GM12878 (cell line): ENCODE measurements around the gene ABCF3. TPM values are rescaled to one million over a fixed set of nuclear protein-coding genes. Genes with fewer than 3 reads are reported as not detected.

Experiments
- ATAC-seq: fragments of 200-7000 bp; cut with Tn5 transposase; 3 replicates; pipeline ENCODE4 v1.9.1; 2020; ENCODE audit warnings: mild to moderate bottlenecking, moderate library complexity
- BruUV-seq: library from RNA; stranded (reverse); fragments of 400-500 nt; replicated peaks from 2 replicates; lab custom pipeline; 2021; lab: Mats Ljungman, UMichigan
- CTCF ChIA-PET: fragments of 300-600 bp; sonication (Branson Sonifier 250); formaldehyde crosslinking; extraction: SDS; loops from one replicate; lab custom pipeline; 2021; ENCODE audit warnings: inconsistent platforms; lab: Yijun Ruan, JAX
- POLR2A ChIA-PET: fragments of 350-600 bp; formaldehyde crosslinking; extraction: SDS; loops from one replicate; lab custom pipeline; 2021; ENCODE audit warnings: inconsistent platforms; lab: Charles Lee
- RAD21 ChIA-PET: fragments of 300-600 bp; sonication (Branson Sonifier 250); formaldehyde crosslinking; loops from one replicate; lab custom pipeline; 2023; ENCODE audit warnings: antibody characterized with exemption; ENCODE audit not compliant: unreplicated experiment; lab: Charles Lee
- SMC1A ChIA-PET: fragments of 300-600 bp; sonication (Branson Sonifier 250); formaldehyde crosslinking; loops from one replicate; lab custom pipeline; 2023; ENCODE audit not compliant: unreplicated experiment, uncharacterized antibody; lab: Charles Lee
- DNase-seq: peaks from one replicate; pipeline ENCODE4 v3.0.0-alpha.2; 2011; ENCODE audit warnings: low read depth, low spot score
- FAIRE-seq: peaks from 3 replicates; lab custom pipeline; 2011; peaks lifted over from hg19 to GRCh38; lab: Jason Lieb, UNC
- H2AFZ ChIP-seq: 2 replicates; pipeline ENCODE4 v1.6.0; 2011; ENCODE audit warnings: low read depth, low read length, control low read depth; ENCODE audit not compliant: control insufficient read depth
- H3K27ac ChIP-seq: 2 replicates; pipeline ENCODE4 v1.5.1; 2011; ENCODE audit warnings: control low read depth; ENCODE audit not compliant: control insufficient read depth, insufficient read depth
- H3K27me3 ChIP-seq, 2 experiments: replicated peaks in 1 of 2; 2 replicates each; pipeline versions ENCODE4 v1.6.0 to v1.6.1; 2011; ENCODE audit warnings: low read length in 1 of 2; ENCODE audit not compliant: control insufficient read depth in 2 of 2, insufficient read depth in 2 of 2
- H3K36me3 ChIP-seq, 2 experiments: 2 replicates each; pipeline ENCODE4 v1.5.1; 2011; ENCODE audit warnings: low read length in 1 of 2; ENCODE audit not compliant: control insufficient read depth in 2 of 2, insufficient read depth in 2 of 2
- H3K4me1 ChIP-seq: 2 replicates; pipeline ENCODE4 v1.6.1; 2011; ENCODE audit warnings: mild to moderate bottlenecking, low read length, moderate library complexity, mixed read lengths; ENCODE audit not compliant: control insufficient read depth, insufficient read depth
- H3K4me2 ChIP-seq: 2 replicates; pipeline ENCODE4 v1.6.0; 2011; ENCODE audit warnings: control low read depth; ENCODE audit not compliant: control insufficient read depth, insufficient read depth
- H3K4me3 ChIP-seq: fragments of 200-600 bp; sonication (generic); 2 replicates; pipeline ENCODE4 v1.5.1; 2016
- H3K79me2 ChIP-seq: 2 replicates; pipeline ENCODE4 v1.6.0; 2011; ENCODE audit warnings: low read length; ENCODE audit not compliant: control insufficient read depth, insufficient read depth
- H3K9ac ChIP-seq: 2 replicates; pipeline ENCODE4 v1.8.0; 2011; ENCODE audit warnings: low read length, control low read depth, mixed read lengths; ENCODE audit not compliant: control insufficient read depth, insufficient read depth
- H3K9me3 ChIP-seq: replicated peaks from 3 replicates; pipeline ENCODE4 v1.5.1; 2011; ENCODE audit warnings: mild to moderate bottlenecking, low read length; ENCODE audit not compliant: control insufficient read depth, insufficient read depth
- H4K20me1 ChIP-seq: 2 replicates; pipeline ENCODE4 v1.6.0; 2011; ENCODE audit not compliant: control insufficient read depth, insufficient read depth
- CEBPB ChIP-seq, 2 experiments: fragments of 150-350 bp in 1 of 2; IDR thresholded peaks; 2 replicates each; pipeline ENCODE4 v1.6.1; 2012 to 2014; ENCODE audit warnings: low read depth in 2 of 2, low read length in 2 of 2, borderline replicate concordance in 1 of 2, inconsistent platforms in 1 of 2
- DPF2 ChIP-seq: fragments of 450-650 bp; IDR thresholded peaks from 2 replicates; pipeline ENCODE4 v1.6.1; 2017; ENCODE audit warnings: mild to moderate bottlenecking
- E2F4 ChIP-seq: IDR thresholded peaks from 2 replicates; pipeline ENCODE4 v1.6.1; 2012; ENCODE audit warnings: low read depth, low read length, improper control_type of control experiment
- EED ChIP-seq: sonication (generic); IDR thresholded peaks from 2 replicates; pipeline ENCODE4 v1.6.1; 2016; ENCODE audit warnings: antibody characterized with exemption, low read depth
- ETV6 ChIP-seq, 2 experiments: fragments of 450-650 bp in 1 of 2; IDR thresholded peaks in 1 of 2; conservative IDR thresholded peaks in 1 of 2; 2 replicates each; pipeline ENCODE4 v1.6.1; 2014; ENCODE audit warnings: antibody characterized with exemption in 1 of 2, borderline replicate concordance in 1 of 2, low read depth in 1 of 2, mild to moderate bottlenecking in 1 of 2, moderate library complexity in 1 of 2
- EZH2 ChIP-seq: IDR thresholded peaks from 2 replicates; pipeline ENCODE4 v1.6.1; 2012; ENCODE audit warnings: low read depth, mild to moderate bottlenecking, control low read depth, inconsistent platforms, low read length, borderline replicate concordance; ENCODE audit not compliant: control insufficient read depth
- IKZF1 ChIP-seq: fragments of 450-650 bp; conservative IDR thresholded peaks from 2 replicates; pipeline ENCODE4 v1.6.1; 2017; ENCODE audit warnings: antibody characterized with exemption, mild to moderate bottlenecking
- JUNB ChIP-seq: IDR thresholded peaks from 2 replicates; pipeline ENCODE4 v1.6.1; 2016; ENCODE audit warnings: antibody characterized with exemption, mild to moderate bottlenecking
- LARP7 ChIP-seq: fragments of 450-650 bp; IDR thresholded peaks from 2 replicates; pipeline ENCODE4 v1.6.1; 2017; ENCODE audit warnings: mild to moderate bottlenecking
- NFYB ChIP-seq: IDR thresholded peaks from 2 replicates; pipeline ENCODE4 v1.6.1; 2011; ENCODE audit warnings: low read depth, mild to moderate bottlenecking, low read length, improper control_type of control experiment, moderate library complexity; ENCODE audit not compliant: insufficient read depth
- POLR2AphosphoS2 ChIP-seq: IDR thresholded peaks from 2 replicates; pipeline ENCODE4 v1.6.1; 2011; ENCODE audit warnings: low read depth, mild to moderate bottlenecking, low read length, improper control_type of control experiment, moderate library complexity
- RAD21 ChIP-seq: IDR thresholded peaks from 2 replicates; pipeline ENCODE4 v1.6.1; 2011; ENCODE audit warnings: mild to moderate bottlenecking, low read depth, low read length, moderate library complexity; ENCODE audit not compliant: insufficient read depth
- RFX5 ChIP-seq: IDR thresholded peaks from 2 replicates; pipeline ENCODE4 v1.6.1; 2011; ENCODE audit warnings: low read depth, low read length, improper control_type of control experiment
- RUNX3 ChIP-seq: IDR thresholded peaks from 2 replicates; pipeline ENCODE4 v1.6.1; 2012; ENCODE audit warnings: low read length, inconsistent platforms
- SREBF2 ChIP-seq: IDR thresholded peaks from 2 replicates; pipeline ENCODE4 v1.6.1; 2012; ENCODE audit warnings: mild to moderate bottlenecking, low read length
- WGBS: methylation state at CpG from one replicate; pipeline ENCODE4 v1.1.6; 2016; ENCODE audit warnings: low lambda C conversion rate; ENCODE audit not compliant: insufficient replicate concordance, insufficient coverage; ENCODE audit errors: missing lambda C conversion rate; 5-methylcytosine and 5-hydroxymethylcytosine counted together
- in situ Hi-C: fragments of 300-500 bp; cut with MboI; formaldehyde crosslinking; loops from 9 replicates; pipeline ENCODE4 v1.14.3; 2018; ENCODE audit warnings: mixed read lengths
- intact Hi-C: fragments of 100-400 bp; cut with micrococcal nuclease; formaldehyde crosslinking; loops from one replicate; pipeline ENCODE4 v1.14.2; 2022; ENCODE audit not compliant: unreplicated experiment
- polyA plus RNA-seq, 11 experiments: library from polyadenylated mRNA; depleted of rRNA in 4 of 11; unstranded in 6 of 11; stranded (reverse) in 5 of 11; fragments of >200 nt; fragmentation: Nextera tagmentation in 4 of 11; fragmentation: Illumina TruSeq in 1 of 11; extraction: Ambion mirVana in 4 of 11; extraction: Trizol in 1 of 11; gene quantifications; 1 replicate in 1 of 11; 2 replicates in 10 of 11; pipeline versions ENCODE4 v1.2.1 to v1.2.3, GENCODE V29; 2011 to 2016; ENCODE audit warnings: inconsistent platforms in 2 of 11, missing spikeins in 2 of 11, low read depth in 1 of 11
- total RNA-seq, 4 experiments: library from RNA; depleted of rRNA in 3 of 4; stranded (reverse); fragments of >200 nt in 3 of 4; fragmentation: Illumina TruSeq in 1 of 4; extraction: Trizol in 1 of 4; gene quantifications; 2 replicates each; pipeline versions ENCODE4 v1.2.1 to v1.2.3, GENCODE V29; 2013 to 2021
- TF ChIP-seq, protein P1 (sequence below): IDR thresholded peaks from 2 replicates; pipeline ENCODE4 v1.6.1; 2011; ENCODE audit warnings: low read depth, low read length, improper control_type of control experiment, borderline replicate concordance
- TF ChIP-seq, protein P2 (sequence below): IDR thresholded peaks from 2 replicates; pipeline ENCODE4 v1.6.1; 2012; ENCODE audit warnings: low read depth, low read length, improper control_type of control experiment

ABCF3 gene
- total and polyA plus RNA-seq, 10 of the 15 experiments (the other 5 are each of a cell fraction or from before 2014, with no cell fraction given) = 6.1 to 71.3 (median 46.9) TPM

GRCh38 chr3:184188080-184188479, 2.1 kb downstream of the ABCF3 start (continued):
- no peak for TF ChIP-seq EZH2
- no peak for TF ChIP-seq SREBF2
- TF ChIP-seq POLR2AphosphoS2 = no peak
- TF ChIP-seq, all 136 proteins: peak for 0

- CTCF ChIA-PET = no interaction called here
Measured at GRCh38 chr3:184189421-184189820, 3.4 kb downstream of the ABCF3 start.

DNA sequence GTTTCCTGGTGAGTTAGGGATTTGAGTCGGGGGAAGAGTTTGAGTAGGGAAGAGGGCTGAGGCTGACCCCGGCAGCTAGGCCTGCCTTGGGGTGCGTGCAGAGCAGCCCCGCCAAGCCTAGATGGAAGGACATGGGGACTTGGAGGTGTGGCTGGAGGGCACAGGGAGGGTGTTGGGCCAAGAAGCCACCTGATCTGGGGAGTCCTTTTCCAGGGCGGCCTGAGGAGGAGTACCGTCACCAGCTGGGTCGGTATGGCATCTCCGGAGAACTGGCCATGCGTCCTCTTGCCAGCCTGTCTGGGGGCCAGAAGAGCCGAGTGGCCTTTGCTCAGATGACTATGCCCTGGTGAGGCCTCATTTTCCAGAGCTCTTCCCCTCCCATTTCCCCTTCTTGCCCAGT, 6.9 kb downstream of the ABCF3 start:
- ChIA-PET CTCF (no interaction called here), SMC1A (no interaction called here), RAD21 (no interaction called here), POLR2A (no interaction called here)
- Histone ChIP-seq H2AFZ (no peak overlapping the region), H3K9me3 (no peaks in the 10 kb centered on the region), H3K4me1 (0 out of 2 replicates have a peak, but pooled peaks cover 4% of the 10 kb centered on the region), H3K9ac (no peak overlapping the region), H3K4me3 (no peak overlapping the region), H3K27ac (no peak overlapping the region), H3K4me2 (no peak overlapping the region), H3K36me3 (peaks cover 15 to 29% of the 10 kb centered on the region in 2 experiments; a peak in 3 of 4 replicates), H4K20me1 (peaks cover 3% of the 10 kb centered on the region; the same call in 1 of the 2 replicates), H3K79me2 (peaks cover 9% of the 10 kb centered on the region), H3K27me3 (no peaks in the 10 kb centered on the region)
- DNase-seq (no peak), FAIRE-seq (no peak), ATAC-seq (no peak)
- in situ Hi-C loops = no loop called here
- no TSS peak for BruUV-seq
- intact Hi-C loops = no loop called here
- WGBS = 98% methylated on average over 10 of the region's 10 CpGs
- no peak for TF ChIP-seq CEBPB (IDR thresholded peaks at IDR 0.05; ENCODE audit: borderline replicate concordance in 1 of 2, low read depth in 2 of 2, low read length in 2 of 2)
- no peak for TF ChIP-seq IKZF1
- TF ChIP-seq LARP7 = no peak
- TF ChIP-seq RFX5 = no peak
- TF ChIP-seq RAD21 = no peak
- TF ChIP-seq E2F4 = no peak
- TF ChIP-seq, protein P1, sequence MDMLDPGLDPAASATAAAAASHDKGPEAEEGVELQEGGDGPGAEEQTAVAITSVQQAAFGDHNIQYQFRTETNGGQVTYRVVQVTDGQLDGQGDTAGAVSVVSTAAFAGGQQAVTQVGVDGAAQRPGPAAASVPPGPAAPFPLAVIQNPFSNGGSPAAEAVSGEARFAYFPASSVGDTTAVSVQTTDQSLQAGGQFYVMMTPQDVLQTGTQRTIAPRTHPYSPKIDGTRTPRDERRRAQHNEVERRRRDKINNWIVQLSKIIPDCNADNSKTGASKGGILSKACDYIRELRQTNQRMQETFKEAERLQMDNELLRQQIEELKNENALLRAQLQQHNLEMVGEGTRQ = no peak
- TF ChIP-seq NFYB = no peak
- TF ChIP-seq JUNB = no peak
- no peak for TF ChIP-seq DPF2
- TF ChIP-seq, protein P2, sequence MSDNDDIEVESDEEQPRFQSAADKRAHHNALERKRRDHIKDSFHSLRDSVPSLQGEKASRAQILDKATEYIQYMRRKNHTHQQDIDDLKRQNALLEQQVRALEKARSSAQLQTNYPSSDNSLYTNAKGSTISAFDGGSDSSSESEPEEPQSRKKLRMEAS = no peak
- TF ChIP-seq POLR2AphosphoS2 = no peak

More at GRCh38 chr3:184189421-184189820, 3.4 kb downstream of the ABCF3 start:
- H3K4me3 ChIP-seq = no peak overlapping the region
- DNase-seq (no peak), ATAC-seq (no peak), FAIRE-seq (no peak)
- H3K36me3 ChIP-seq = peaks cover 10 to 22% of the 10 kb centered on the region in 2 experiments; a peak in 3 of 4 replicates
- ChIA-PET RAD21 (no interaction called here), POLR2A (no interaction called here), SMC1A (no interaction called here)
- H4K20me1 ChIP-seq = peaks cover 3% of the 10 kb centered on the region; the same call in 1 of the 2 replicates
- H3K9me3 ChIP-seq = no peaks in the 10 kb centered on the region
- intact Hi-C loops (no loop called here), in situ Hi-C loops (no loop called here)
- peaks cover 27% of the 10 kb centered on the region for H3K79me2 ChIP-seq
- WGBS = 96% methylated on average over 13 of the region's 13 CpGs
- no TSS peak for BruUV-seq
- no peak overlapping the region for H3K9ac ChIP-seq
- no peaks in the 10 kb centered on the region for H3K27me3 ChIP-seq
- TF ChIP-seq EED (no peak), ETV6 (conservative IDR thresholded peaks at IDR 0.05 in 1 of 2, IDR thresholded peaks at IDR 0.05 in 1 of 2; ENCODE audit: borderline replicate concordance in 1 of 2, low read depth in 1 of 2) (no peak), RUNX3 (no peak)
- H3K4me1 ChIP-seq = 0 out of 2 replicates have a peak, but pooled peaks cover 4% of the 10 kb centered on the region
- H2AFZ ChIP-seq = no peak overlapping the region
- H3K4me2 ChIP-seq = no peak overlapping the region
- no peak overlapping the region for H3K27ac ChIP-seq
